COLO668 (cell line): Measurements from ENCODE around the gene NID2.

Experiments used
- DNase-seq: peaks from one replicate; lab custom pipeline; 2025; ENCODE audit not compliant: unreplicated experiment; lab: John Stamatoyannopoulos, UW

NID2 gene, protein sequence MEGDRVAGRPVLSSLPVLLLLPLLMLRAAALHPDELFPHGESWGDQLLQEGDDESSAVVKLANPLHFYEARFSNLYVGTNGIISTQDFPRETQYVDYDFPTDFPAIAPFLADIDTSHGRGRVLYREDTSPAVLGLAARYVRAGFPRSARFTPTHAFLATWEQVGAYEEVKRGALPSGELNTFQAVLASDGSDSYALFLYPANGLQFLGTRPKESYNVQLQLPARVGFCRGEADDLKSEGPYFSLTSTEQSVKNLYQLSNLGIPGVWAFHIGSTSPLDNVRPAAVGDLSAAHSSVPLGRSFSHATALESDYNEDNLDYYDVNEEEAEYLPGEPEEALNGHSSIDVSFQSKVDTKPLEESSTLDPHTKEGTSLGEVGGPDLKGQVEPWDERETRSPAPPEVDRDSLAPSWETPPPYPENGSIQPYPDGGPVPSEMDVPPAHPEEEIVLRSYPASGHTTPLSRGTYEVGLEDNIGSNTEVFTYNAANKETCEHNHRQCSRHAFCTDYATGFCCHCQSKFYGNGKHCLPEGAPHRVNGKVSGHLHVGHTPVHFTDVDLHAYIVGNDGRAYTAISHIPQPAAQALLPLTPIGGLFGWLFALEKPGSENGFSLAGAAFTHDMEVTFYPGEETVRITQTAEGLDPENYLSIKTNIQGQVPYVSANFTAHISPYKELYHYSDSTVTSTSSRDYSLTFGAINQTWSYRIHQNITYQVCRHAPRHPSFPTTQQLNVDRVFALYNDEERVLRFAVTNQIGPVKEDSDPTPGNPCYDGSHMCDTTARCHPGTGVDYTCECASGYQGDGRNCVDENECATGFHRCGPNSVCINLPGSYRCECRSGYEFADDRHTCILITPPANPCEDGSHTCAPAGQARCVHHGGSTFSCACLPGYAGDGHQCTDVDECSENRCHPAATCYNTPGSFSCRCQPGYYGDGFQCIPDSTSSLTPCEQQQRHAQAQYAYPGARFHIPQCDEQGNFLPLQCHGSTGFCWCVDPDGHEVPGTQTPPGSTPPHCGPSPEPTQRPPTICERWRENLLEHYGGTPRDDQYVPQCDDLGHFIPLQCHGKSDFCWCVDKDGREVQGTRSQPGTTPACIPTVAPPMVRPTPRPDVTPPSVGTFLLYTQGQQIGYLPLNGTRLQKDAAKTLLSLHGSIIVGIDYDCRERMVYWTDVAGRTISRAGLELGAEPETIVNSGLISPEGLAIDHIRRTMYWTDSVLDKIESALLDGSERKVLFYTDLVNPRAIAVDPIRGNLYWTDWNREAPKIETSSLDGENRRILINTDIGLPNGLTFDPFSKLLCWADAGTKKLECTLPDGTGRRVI (N-terminal part only)

DNA sequence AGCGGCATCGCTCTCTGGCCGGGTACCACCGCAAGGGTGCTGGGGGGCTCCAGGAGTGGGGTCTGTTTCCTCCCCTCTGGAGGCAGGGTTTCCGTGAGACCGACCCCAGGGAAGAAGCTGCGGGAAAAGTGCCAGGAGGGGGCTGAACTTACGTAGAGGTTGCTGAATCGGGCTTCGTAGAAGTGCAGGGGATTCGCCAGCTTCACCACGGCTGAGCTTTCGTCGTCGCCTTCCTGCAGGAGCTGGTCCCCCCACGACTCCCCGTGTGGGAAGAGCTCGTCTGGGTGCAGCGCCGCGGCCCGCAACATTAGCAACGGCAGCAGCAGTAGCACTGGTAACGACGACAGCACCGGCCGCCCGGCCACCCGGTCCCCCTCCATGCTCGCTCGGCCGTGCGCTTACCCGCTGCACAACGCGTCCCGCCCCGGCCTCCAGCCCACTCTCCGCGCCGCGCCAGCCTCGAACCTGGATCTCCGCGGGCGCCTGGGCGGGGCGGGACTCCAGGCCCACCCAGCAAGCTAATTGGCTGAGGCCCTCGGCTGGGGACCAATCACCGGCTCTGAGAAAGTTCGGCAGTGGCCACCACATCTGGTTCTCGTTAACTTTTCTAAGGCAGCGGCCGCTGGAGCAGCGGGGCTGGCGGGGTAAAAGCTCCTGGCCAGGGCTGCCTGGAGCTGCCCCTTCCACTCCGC is at the start of gene NID2:
Gene NID2 (minus strand): TSS at position 445 of the 692 bp plus-strand sequence. CDS start 65 bp downstream, at position 380.
- peak; percentile 33 for DNase-seq

DNA sequence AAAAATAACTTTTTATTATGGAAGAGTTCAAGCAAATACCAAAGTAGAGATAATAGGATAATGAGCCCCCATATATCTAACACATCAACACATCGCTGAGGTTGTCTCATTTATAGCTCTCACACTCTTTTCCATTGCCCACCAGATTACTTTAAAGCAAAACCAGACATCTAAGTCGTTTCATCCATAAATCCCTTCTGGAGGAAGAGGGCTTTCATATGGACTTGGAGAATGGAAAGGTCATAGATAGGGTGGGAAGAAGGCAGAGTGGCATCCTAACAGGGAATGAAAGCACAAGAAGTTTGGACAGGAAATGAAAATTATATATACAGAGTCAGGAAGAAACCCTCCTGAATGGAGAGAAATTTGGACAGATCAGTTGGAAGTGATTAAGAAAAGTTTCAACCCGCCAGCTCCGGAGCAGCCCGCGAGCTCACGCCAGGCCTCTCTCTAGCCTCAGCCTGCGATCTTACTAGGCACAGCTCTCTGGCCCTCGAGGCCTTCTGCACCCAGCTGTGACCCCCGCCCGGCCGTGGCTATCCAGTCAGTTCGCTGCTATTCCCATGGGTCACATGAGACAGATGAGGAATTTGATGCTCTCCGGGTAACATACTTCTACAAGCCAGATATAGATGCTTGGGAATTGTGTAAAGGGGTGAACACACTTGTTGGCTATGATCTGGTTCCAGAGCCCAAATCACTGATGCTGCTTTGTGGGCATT is 48.4 kb upstream of the NID2 start:
- DNase-seq = no peak

DNA sequence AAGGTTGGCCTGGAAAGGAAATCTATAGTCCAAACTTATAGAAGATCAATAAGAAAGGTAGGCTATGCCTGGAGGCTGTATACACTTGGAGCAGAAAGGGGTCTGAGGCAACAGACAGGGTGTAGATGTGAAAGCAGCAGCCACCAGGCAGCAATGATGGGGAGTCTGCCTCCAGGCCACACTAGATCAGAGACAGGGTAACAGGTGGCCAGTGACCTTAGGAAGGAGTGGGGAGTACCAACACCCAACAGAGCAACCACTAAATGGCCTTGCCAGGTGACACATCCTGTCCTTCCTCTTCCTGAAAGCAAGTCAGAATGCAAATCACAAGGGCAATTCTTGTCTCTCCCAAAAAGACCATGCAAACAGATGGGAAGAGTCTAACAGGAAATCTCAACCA is 46.4 kb upstream of the NID2 start:
- DNase-seq = no peak

DNA sequence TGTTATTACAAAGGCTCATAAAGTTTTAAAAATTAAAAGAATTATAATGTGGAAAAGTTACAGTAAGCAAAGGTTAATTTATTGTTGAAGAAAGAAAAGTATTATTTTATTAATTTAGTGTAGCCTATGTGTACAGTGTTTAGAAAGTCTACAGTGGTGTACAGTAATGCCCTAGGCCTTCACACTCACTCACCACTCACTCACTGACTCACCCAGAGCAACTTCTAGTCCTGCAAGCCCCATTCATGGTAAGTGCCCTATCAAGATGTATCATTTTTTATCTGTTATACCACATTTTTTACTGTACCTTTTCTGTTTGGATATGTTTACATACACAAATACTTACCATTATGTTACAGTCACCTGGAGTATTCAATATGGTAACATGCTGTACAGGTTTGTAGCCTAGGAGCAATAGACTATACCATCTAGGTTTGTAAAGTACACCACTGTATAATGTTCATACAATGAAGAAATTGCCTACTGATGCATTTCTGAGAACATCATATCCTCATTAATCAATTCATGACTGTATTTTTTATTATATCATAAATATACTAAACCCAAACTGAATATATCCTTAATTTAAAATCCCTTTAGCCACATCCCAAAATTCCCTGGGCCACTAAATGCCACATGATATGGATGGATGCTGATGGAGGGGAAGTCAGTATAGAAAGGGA is 43.6 kb upstream of the NID2 start:
- DNase-seq = no peak

DNA sequence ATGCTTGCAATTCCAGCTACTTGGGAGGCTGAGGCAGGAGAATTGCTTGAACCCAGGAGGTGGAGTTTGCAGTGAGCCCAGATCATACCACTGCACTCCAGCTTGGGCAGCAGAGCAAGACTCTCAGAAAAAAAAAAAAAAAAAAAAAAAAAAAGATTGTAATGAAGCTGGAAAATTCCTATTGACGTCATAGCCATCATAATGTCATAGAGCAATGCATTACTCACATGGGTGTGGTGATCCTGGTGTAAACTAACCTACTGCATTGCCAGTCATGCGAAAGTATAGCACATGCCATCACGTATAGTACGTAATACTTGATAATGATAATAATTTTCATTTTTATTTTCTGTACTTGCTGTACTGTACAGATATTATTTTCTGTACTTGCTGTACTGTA is 42.7 kb upstream of the NID2 start:
- no peak for DNase-seq

DNA sequence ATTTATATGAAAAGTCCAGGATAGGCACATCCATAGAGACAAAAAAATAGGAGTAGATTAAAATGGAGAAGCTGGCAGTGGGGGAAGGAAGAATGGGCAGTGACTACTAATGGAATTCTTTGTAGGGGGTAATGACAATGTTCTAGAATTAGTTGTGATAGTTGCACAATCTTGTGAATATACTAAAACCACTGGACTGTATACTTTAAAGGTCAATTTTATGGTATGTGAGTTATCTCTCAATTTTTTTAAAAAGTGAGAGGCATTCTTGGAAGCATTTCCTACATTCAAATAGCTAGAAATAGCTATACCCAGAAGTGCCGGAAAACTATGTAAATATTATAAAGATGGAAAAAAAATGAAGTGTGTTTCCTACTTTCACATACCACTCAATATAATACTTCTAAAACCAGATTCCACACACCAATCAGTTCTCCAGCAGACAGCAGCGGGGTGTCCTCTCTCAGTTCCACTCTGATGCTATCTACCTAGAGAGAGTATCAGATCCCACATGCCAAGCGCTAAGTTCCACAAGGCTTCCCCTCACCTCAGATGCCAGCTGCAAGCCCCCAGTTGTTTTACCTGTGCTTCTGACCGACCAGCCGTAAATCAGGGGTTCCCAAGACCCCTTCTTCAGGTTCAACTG is 41.7 kb upstream of the NID2 start:
- no peak for DNase-seq

DNA sequence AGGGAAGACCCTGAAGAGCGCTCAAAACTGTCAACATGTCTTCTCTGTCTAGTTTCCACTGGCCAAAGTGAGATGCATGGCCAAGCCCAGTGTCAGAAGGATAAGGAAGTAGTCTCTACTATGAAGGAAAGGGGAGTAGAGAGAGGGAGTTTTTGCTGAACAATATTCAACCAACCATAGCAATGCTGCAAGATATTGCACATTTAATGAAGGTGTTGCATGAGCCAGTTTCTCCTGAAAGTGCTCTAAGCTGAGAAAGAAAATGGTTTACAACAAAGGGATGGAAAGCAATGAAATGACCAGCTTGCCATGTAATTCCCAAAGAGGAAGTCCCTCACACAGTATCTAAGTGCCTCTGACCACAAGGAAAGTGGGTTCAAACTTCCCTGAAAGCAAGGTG is 40.0 kb upstream of the NID2 start:
- DNase-seq = no peak

DNA sequence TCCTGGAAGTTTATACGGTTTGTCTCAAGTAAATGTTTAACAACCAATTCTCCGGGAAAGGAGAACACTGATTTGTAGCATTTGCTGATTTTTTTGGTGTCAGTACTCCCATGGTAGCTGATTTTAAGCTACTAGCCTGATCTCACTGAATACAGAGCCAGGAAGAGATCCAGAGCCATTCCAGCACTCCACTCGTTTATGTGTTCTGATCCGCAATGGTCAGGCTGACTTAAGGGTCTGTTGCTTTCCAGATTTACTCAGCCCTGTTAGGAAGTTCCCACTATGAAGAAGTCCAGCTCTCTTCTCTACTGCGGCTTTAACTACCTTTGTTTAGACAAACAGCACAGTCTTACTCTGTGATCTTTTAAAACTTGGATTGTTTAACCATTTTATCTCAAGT is 38.0 kb upstream of the NID2 start:
- DNase-seq = no peak

DNA sequence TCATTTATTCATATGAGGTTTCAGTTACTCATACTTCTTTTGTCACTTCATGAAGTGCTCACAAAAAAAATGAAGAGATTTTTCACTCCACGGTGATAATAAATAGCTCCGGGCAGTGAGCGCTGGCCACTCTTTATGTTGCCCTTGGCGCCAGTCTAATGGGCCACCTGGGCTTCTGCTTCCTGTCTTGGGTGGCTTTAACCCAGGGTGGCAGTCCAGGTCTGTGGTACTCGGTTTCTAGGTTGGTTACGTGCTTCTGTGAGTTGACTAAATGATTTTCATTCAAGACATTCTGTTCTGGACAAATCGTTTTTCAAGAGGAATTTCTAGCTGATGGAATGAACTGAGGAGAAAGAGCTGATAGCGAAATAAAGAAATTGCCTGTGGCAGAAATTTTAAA is 34.6 kb upstream of the NID2 start:
- no peak for DNase-seq

DNA sequence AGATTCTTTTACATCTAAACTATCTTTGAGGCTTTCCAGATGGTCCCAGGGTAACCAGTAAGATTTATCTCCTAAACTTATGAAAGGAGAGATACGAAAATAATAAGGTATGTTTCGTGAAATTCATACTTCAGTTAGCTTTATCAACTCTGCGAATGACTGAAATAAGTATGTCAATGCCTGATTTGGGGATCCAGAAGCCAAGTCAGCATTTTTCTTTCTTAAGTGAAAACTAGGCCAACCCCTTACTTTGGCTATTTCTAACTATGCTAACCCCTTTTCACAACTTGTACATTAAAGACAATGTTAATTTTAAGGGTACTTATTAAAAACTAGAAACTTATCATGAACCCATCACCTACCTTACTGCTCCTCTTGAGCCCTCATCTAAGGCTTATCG is 26.9 kb upstream of the NID2 start:
- DNase-seq = no peak

DNA sequence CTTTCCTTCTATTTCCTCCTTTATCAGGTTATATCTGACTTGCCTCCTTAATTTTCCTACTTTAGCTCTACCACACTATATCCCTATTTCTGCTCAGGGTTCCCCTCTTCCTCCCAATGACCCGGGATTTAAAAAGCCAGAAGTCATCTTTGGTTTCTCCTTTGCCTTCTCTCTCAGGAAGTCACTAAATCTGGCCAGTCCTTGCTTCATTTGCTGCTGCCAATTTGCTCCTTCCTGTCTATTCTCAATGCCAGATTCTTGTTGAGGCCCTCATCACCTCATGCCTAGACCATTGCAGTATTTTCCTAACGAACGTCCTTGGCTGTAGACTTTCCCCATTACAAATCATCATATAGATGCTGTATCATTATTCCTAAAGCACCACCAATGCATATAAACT is 26.5 kb upstream of the NID2 start:
- DNase-seq = no peak

DNA sequence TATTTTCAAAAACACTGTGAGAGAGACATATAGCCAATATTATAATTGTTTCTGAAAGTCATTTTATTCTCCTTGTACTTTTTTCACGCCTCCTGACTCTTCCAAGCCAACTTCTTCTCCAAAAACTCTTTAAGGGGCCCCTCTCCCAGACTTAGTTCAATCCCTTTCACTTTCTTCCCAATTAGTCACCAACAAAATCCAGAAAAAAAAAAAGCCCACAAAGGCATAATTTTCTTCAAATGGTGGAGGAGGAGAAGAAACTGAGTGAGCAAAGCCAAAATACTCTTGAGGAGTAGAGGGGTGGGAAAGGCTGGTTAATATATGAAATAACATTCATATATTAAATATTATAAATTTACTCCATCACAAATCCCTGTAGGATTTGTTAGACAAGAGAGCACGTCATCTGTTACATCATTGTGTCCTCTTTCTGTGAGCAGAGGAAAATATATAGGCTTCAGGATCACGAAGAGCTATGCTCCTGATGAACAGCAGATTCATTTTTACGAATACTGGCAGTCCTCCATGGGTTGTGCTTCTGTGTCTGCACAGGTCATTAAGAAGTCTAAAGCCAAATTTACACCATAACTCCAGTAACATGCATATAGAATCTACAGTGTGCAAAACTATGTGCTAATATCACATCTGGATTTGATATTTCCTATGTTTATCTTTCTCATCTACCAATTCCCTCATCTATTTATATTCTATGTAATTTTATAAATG is 25.9 kb upstream of the NID2 start:
- DNase-seq = no peak

DNA sequence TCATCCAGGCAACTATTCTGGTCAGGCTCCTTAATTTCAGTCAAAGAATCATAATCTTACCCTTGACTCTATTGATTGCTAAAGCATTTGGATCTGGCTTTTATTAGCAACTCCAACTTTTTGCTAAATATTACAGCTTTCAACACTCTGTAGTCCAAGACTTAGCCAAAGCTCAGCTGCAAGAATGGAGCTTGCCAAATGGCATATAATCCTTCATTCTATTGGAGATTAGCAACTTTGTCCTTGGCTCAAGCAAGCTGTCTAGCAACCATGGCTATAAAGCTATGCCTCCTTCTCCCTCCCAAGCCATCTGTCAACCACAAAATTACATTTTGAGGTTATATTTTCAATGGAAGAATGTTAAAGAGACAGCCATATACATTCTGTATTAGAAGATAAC is 23.1 kb upstream of the NID2 start:
- DNase-seq = no peak

DNA sequence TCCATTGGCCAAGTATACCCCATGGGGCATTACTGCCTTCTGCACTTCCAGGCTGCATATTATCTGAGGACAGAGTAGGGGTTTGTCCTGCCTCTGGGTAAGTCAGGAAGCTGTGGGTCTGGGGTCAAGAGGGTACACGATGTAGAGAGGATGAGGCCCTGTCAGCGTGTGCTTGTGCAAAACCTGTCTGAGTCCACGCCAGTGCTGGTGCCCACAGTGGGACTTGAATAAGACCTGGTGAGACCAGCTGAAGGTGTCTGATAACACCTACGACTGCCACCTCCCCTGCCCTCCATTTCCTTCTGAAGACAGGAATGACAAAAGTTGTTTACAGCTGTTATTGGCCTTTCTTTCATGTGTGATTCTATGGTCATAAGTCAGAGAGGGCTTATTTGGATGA is 22.1 kb upstream of the NID2 start:
- DNase-seq = no peak

DNA sequence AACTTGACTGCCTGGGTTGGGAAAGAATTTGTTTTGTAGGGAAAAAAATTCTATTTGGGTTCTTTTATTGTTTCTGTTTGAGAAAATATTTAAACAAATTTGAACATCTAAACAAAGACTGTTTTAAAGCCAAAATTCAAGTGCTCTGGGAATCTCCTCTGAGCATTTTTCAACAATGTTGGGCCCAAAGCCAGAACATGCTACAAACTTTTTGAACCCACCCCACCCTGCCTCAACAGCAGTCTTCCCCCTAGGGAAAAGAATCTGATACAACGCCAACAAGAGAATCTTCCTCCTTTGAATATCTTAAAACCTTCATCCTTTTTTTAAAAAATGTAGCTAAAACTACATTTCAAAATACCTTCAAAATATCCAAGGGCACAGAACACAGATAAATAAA is 20.4 kb upstream of the NID2 start:
- DNase-seq = no peak

DNA sequence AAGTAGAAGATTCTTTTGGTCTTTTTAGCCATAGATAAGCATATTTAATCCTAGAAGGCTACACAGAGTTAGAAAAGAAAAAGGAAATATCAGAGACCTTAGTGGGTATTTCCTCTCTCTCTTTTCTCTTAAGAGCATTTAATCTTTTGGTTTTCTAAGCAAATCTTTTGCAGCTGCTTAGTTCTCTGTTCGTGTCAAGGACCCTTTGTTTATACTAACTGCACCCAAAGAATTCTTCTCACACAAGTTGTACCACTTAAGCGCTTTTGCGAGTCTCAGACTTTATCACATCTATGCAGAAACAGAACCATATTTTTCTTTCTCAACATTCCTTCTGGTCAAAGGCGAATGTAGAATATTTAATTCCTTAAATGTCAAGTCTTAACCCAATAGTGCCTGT is 17.9 kb upstream of the NID2 start:
- no peak for DNase-seq

DNA sequence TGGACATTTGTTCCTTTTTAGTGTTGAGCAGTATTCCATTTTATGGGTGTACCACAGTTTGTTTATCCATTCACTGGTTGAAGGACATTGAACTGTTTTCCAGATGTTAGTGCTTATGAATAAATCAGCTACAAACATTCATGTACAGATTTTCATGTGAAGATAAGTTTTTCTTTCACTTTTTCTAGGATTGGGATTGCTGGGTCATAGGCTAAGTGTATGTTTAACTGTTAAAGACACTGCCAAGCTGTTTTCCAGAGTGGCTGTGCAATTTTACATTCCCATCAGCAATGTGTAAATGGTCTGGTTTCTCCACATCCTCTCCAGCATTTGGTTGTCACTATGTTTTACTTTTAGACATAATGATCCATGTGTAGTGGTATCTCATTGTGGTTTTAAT is 14.0 kb upstream of the NID2 start:
- no peak for DNase-seq

DNA sequence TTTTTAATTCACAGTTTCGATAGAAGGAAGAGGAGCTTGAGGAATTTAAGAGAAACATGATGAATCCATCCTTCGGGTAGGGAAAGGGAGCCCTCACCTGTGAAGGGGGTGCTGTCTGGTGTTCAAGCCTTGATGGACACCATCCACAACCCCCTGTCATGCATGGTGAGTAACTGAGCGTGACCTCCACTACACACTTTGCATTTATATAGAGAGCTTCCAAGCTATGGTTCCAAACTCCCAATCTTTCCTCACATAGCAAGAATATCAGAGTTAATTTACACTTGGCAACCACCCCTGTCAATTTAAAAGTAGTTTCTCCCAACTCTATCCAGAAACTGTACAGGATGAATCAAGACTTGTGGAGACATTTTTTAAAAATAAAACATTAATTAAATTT is 13.1 kb upstream of the NID2 start:
- DNase-seq = no peak
